COR-L47 (cell line): ENCODE results near the gene SPACDR.
"Not testable (repeated sequence)": the region's sequence is repeated elsewhere in the genome, so short reads cannot be mapped to it uniquely, and the experiment has no call there.

Experiments
- DNase-seq: peaks from one replicate; lab custom pipeline; 2025; lab: John Stamatoyannopoulos, UW

Gene SPACDR, protein sequence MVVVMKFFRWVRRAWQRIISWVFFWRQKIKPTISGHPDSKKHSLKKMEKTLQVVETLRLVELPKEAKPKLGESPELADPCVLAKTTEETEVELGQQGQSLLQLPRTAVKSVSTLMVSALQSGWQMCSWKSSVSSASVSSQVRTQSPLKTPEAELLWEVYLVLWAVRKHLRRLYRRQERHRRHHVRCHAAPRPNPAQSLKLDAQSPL

GRCh38 chr7:100464210-100464660 lies at the start of gene SPACDR:
Gene SPACDR (minus strand): TSS chr7:100464260. CDS start chr7:100464025, 235 bp downstream.
- DNase-seq, result no peak

DNA sequence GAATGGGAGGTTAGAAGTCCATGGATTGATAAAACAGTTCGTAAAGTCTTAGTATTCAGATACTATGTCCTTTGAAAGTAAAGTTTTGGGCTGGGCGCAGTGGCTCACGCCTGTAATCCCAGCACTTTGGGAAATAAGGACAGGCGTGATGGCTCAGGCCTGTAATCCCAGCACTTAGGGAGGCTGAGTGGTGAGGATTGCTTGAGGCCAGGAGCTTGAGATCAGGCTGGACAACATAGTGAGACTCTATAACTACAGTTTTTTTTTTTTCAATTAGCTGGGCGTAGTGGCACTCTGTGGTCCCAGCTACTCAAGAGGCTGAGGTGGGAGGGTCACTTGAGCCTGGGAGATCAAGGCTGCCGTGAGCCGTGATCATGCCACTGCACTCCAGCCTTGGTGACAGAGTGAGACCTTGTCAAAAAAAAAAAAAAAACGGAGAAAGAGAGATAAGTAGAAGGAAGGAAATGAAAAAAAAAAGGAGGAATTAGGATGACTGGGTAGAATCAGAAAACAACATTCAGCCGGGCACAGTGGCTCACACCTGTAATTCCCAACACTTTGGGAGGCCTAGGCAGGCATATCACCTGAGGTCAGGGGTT lies 49.3 kb upstream of the SPACDR start:
- DNase-seq, result no peak

- DNase-seq, result no peak
These were observed 46.6 kb upstream of the SPACDR start for GRCh38 chr7:100510437-100511239.

DNA sequence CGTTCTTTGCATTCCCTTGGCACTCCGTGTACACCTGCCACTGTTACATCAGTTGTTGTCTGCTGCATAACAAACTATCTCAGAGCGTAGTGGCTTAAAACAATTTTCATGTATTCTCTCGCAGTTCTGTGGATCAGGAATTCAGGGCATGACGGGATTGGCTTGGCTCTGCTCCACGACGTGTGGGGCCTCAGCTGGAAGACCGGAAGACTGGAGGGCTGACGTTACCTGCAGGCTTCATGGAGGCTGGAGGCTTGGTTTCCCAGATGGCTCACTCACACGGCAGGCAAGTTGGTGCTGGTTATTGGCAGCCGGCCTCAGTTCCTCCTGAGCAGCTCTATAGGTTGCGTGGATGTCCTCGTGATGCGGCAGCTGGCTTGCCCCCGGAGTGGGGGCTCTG lies 45.2 kb upstream of the SPACDR start:
- DNase-seq, result no peak

DNA sequence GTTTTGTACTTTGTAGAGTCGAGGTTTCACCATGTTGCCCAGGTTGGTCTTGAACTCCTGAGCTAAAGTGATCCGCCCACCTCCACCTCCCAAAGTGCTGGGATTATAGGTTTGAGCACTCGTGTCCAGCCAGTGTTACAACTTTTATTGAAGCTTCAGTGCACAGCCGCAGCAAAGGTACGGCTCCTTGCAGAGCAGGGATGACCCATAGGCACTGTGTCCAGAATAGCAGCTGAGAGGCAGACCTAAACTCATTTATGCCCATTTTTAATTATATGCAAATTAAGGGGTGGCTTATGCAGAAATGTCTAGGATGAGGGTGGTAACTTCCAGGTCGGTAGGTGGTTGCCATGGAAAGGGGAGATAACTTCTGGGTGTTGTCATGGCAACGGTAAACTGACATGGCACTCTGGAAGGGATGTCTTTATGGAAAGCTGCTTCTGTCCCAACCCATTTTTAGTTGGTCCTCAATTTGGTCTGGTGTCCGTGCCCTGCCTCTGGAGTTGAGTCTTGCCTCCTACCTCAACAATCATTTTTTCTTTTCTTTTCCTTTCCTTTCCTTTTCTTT lies 42.4 kb upstream of the SPACDR start:
- DNase-seq, result no peak

GRCh38 chr7:100504887-100505611 lies 41.0 kb upstream of the SPACDR start:
- DNase-seq, result no peak

GRCh38 chr7:100504031-100504430 lies 40.0 kb upstream of the SPACDR start:
- not testable (repeated sequence) for DNase-seq

- DNase-seq, result not testable (repeated sequence)
These were observed 36.7 kb upstream of the SPACDR start for GRCh38 chr7:100500743-100501142.

GRCh38 chr7:100496509-100496908 lies 32.4 kb upstream of the SPACDR start:
- no peak for DNase-seq

GRCh38 chr7:100493476-100494264 lies 29.6 kb upstream of the SPACDR start:
- DNase-seq, result no peak

DNA sequence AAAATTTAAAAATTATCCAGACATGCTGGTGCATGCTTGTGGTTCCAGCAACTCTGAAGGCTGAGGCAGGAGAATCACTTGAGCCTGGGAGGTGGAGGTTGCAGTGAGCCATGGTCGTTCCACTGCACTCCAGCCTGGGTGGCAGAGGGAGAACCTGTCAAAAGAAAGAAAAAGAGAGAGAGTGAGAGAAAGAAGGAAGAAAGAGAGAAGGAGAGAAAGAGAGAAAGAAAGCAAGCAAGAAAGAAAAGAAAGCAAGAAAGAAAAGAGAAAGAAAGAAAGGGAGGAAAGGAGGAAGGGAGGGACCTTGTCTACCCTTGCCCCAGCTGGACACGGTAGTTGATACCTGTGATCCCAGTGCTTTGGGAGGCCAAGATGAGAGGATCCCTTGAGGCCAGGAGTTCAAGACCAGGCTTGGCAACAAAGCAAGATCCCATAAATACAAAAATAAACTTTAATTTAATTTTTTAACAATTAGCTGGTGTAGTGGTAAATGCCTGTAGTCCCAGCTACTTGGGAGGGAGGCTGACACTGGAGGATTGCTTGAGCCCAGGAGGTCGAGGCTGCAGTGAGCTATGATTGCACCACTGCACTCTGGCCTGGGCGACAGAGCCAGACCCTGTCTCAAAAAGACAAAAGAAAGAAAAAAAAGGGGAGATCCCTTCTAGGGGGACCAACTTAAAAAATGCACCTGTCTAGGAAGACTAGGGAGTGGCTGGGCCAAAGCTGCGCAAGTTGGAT lies 28.8 kb upstream of the SPACDR start:
- DNase-seq, result no peak

- DNase-seq, result no peak
These were observed 27.1 kb upstream of the SPACDR start for GRCh38 chr7:100491192-100491578.

GRCh38 chr7:100490483-100491191 lies 26.6 kb upstream of the SPACDR start:
- peak; percentile 37 for DNase-seq

DNA sequence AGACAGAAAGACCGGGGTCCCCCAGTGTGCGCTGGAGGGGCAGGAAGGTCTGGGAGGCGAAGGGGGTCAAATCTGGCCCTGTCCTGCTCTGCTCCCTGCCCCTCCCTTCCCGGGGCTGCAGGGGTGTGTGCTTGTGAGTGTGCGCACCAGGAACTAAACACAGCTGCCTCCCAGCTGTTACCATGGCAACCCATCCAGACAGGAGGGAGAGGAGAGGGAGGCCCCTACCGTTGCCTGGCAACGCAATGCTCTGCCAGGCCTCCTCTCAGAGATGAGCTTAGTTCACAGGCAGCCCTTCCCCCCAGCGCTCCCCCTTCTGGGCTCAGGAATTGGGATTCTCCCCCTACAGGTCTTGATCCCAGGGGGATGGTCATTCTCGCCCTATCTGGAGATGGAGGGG lies 25.8 kb upstream of the SPACDR start:
- DNase-seq, result peak; percentile 98

DNA sequence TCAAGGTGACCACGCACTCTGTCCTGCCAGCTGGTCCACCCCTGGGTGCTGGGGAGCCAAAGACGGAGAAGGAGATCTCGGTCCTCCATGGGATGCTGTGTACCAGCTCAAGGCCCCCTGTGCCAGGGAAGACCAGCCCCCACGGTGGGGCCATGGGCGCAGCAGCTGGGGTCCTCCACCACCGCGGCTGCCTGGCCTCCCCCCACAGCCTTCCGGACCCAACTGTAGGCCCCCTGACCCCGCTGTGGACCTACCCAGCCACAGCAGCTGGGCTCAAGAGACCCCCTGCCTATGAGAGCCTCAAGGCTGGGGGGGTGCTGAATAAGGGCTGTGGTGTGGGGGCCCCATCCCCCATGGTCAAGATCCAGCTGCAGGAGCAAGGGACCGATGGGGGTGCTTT lies 25.1 kb upstream of the SPACDR start:
- DNase-seq, result no peak

- DNase-seq, result no peak
These were observed 24.5 kb upstream of the SPACDR start for GRCh38 chr7:100488333-100489095.

GRCh38 chr7:100486753-100487446 lies 22.8 kb upstream of the SPACDR start:
- DNase-seq, result peak; percentile 16

- DNase-seq, result no peak
These were observed 22.1 kb upstream of the SPACDR start for GRCh38 chr7:100486111-100486636.
